Fibroblast of skin of left quadriceps (primary cell): Measurements from ENCODE around the gene NIM1K.
"Not testable (repeated sequence)": the region's sequence is repeated elsewhere in the genome, so short reads cannot be mapped to it uniquely, and the experiment has no call there.

ENCODE experiments used
- DNase-seq, 2 experiments: peaks; one replicate each; pipeline ENCODE4 v3.0.0-alpha.2; 2013; ENCODE audit warnings: low read depth in 2 of 2

NIM1K gene

GRCh38 chr5:43230707-43231106 is 38.7 kb downstream of the NIM1K start:
- no peak for DNase-seq

- no peak for DNase-seq
Observed at GRCh38 chr5:43231977-43232376, 40.0 kb downstream of the NIM1K start.

GRCh38 chr5:43232943-43233833 is 41.2 kb downstream of the NIM1K start:
- DNase-seq: no peak

- DNase-seq: no peak
Observed at GRCh38 chr5:43233946-43234345, 41.9 kb downstream of the NIM1K start.

GRCh38 chr5:43236653-43237355 is 44.8 kb downstream of the NIM1K start:
- DNase-seq: no peak

GRCh38 chr5:43242196-43242595 is 50.2 kb downstream of the NIM1K start:
- no peak for DNase-seq

GRCh38 chr5:43243270-43243669 is 51.2 kb downstream of the NIM1K start:
- no peak for DNase-seq

GRCh38 chr5:43244823-43245565 is 53.0 kb downstream of the NIM1K start:
- no peak for DNase-seq

- no peak for DNase-seq
Observed at GRCh38 chr5:43245724-43246385, 53.8 kb downstream of the NIM1K start.

GRCh38 chr5:43251754-43252153 is 59.7 kb downstream of the NIM1K start:
- no peak for DNase-seq

GRCh38 chr5:43255704-43256103 is 63.7 kb downstream of the NIM1K start:
- DNase-seq: no peak

GRCh38 chr5:43256261-43256966 is 64.4 kb downstream of the NIM1K start:
- no peak for DNase-seq

GRCh38 chr5:43258116-43258515 is 66.1 kb downstream of the NIM1K start:
- no peak for DNase-seq

GRCh38 chr5:43262269-43262668 is 70.2 kb downstream of the NIM1K start:
- DNase-seq: not testable (repeated sequence)

GRCh38 chr5:43268188-43268820 is 76.3 kb downstream of the NIM1K start:
- DNase-seq: no peak

- DNase-seq: no peak
Observed at GRCh38 chr5:43270645-43271044, 78.6 kb downstream of the NIM1K start.

- DNase-seq: no peak
Observed at GRCh38 chr5:43273552-43273951, 81.5 kb downstream of the NIM1K start.

- no peak for DNase-seq
Observed at GRCh38 chr5:43274435-43275114, 82.5 kb downstream of the NIM1K start.

- no peak for DNase-seq
Observed at GRCh38 chr5:43275391-43275790, 83.4 kb downstream of the NIM1K start.
